Stimulated activated CD4-positive, alpha-beta T cell treated with anti-CD3 and anti-CD28 coated beads, Interleukin-4, amount 100 ng/mL, for 4 hours (primary cell): Measurements from ENCODE around the gene ITGAE.
"Not testable (repeated sequence)": the region's sequence is repeated elsewhere in the genome, so short reads cannot be mapped to it uniquely, and the experiment has no call there.

ENCODE experiments used
- DNase-seq, 2 experiments: peaks; one replicate each; pipeline ENCODE4 v3.0.0-alpha.2; 2020

Gene ITGAE

DNA sequence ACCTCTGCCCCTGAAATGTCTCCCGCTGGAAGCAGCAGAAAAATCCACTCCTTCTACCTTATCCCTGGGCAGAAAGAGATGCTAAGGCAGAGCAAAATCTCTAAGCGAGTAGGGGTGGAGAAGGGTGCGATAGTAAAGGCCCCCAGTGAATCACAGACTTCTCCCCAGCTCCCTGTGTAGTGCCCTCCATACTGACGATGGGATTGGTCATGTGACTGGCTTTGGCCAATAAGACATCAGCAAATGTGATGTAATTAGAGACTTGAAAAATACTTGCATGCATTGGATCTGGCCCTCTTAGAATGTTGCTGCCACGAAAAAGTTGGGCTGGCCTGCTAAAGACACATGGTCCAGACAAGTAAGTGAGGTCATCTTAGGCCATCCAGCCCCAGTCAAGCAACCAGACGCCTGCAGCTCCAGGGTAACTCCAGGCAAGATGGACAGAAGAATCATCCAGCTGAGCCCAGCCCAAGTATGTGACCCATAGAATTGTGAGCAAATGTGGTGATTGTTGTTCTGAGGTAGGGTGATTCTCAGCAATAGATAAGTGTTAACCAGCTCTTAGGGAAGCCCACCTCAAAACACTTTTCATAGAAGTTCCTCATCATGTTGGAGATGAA is 41.3 kb downstream of the ITGAE start:
- no peak for DNase-seq

DNA sequence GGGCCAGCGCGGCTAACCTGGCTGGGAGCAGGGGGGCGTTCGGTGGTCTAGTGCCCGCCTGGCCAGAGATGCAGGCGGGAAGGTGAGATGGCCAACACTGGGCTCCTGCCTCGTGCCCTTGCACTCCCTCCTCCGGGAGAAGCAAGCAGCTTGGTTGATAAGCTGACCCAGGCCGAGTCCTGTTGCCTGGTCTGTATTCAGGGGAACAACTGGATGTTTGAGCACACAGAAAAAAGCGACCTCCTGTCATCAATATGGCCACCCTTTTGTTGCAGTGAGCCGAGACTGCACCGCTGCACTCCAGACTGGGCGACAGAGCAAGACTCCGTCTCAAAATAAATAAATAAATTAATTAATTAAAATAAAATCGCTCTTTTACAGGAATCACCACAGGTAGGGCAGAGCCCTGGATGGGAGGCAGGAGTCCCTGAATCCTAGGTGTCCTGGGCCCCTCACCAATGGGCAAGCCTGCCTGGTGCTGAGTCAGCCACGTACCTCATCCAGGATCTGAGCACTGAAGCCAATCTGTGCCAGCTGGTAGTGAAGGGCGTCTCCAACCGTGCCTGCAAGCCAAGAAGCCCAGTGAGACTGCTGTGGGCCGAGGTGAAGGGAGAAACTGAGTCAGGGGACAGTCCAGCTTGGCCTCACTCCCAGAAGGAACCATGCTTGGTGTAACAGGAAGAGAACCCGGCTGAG is 45.5 kb downstream of the ITGAE start:
- no peak for DNase-seq

DNA sequence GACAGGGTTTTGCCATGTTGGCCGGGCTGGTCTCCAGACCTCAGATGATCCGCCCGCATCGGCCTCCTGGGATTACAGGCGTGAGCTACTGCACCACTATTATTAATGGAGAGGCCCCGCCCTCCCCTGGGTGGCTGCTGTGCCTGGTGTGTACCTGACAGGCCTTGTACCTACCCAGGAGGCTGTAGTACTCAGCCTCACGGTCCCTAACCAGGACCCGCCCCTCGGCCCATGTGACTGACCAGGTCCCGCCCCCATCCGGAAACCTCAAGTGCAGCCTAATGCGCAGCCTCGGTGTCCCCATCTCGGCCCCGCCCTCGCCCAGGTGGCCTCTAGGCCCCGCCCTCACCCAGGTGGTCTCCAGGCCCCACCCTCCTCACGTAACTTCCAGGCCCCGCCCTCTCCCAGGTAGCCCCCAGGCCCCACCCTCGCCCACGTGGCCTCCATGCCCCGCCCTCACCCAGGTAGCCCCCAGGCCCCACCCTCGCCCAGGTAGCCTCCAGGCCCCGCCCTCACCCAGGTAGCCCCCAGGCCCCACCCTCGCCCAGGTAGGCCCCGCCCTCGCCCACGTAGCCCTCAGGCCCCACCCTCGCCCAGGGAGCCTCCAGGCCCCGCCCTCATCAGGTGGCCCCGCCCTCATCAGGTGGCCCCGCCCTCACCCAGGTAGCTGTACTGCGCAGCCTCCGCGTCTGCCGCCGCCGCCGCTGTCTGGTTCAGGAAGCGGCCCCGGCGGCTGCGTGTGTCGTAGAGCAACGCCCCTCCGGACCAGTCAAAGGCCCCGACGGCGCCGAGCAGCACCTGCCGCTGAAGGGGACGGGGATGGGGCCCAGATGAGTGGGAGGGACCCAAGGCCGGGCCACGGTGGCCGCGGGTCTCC is 46.3 kb downstream of the ITGAE start:
- peak; percentile 63 to 66 for DNase-seq

DNA sequence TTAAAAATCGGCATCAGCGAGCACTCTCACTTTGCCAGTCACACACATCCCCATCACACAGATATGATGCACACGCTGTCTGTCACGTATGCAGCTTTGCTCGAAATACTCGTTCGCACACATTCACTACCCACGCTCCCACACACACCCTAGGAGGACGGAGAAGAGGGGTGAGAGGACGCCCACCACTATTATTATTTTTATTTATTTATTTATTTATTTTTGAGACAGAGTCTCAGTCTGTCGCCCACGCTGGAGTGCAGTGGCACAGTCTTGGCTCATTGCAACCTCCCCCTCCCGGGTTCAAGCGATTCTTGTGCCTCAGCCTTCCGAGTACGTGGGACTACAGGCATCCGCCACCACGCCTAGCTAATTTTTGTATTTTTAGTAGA is 46.9 kb downstream of the ITGAE start:
- no peak for DNase-seq

DNA sequence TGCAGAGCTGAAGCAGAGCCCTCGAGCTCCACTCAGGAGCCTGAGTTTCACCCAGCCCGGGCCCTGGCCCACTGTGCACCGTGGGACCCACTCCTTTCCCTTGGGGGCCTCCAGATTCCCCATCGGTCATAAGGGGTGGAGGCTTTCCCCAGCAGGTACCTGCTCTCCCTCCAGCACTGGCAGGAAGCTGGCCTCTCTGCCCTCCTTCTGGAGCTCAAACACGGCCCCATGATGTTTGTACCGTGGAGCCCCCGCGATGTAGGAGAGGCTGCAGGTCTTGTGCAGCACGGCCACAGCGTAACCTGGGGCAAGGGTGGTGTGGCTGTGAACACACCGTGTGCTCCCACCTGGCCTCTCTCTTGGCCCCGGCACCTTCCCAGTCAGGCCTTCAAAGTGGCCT is 47.4 kb downstream of the ITGAE start:
- no peak for DNase-seq

DNA sequence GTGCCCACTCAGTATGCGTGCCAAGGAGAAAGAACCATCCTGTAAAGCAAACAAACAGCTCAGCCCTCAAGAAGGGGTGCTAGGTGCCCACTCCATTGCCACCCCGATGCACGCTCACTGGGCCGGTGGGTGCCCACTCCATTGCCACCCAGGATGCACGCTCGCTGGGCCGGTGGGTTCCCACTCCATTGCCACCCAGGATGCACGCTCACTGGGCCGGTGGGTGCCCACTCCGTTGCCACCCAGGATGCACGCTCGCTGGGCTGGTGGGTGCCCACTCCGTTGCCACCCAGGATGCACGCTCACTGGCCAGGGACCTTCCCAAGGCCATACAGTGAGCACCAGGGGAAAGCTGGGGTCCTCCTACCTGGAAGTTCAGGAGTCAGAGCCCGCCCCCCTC is 49.2 kb downstream of the ITGAE start:
- DNase-seq, result no peak

DNA sequence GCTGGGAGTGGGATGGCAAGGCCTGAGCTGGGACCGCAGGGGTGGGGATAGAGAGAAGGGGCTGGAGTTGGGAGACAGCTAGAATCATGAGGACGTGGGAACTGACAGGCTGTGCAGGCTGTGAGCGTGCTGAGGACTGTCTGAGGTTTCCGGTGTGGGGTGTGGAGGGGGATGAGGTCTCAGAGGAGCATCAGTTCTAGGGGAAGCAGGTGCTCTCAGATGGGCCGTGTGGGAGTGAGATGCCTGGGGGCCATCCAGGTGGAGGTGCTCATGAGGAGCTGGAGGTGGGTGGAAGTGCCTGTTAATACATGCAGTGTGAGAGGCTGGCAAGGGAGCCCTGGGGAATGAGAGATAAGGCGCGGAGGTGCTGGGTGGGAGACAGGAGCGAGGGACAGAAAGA is 50.1 kb downstream of the ITGAE start:
- peak in 1 of 2 experiments; percentile 26 for DNase-seq

DNA sequence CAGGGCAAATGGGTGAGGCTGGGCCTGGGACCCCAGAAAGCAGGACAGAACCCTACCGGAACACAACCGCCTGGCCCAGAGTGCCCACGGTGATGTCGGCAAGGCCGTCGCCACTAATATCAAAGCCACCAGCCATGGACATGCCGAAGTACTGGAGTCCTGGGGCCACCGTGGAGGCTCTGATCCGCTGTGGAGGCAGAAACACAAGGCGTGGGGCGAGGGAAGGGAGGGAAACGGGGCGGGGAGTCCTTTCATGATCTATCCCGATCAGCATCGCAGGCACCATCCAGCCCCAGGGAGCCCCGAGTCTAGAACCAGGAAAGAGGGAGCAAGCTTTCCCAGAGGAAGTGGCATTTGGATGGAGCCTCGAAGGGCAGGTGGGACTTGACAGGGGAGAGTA is 50.7 kb downstream of the ITGAE start:
- DNase-seq, result no peak

DNA sequence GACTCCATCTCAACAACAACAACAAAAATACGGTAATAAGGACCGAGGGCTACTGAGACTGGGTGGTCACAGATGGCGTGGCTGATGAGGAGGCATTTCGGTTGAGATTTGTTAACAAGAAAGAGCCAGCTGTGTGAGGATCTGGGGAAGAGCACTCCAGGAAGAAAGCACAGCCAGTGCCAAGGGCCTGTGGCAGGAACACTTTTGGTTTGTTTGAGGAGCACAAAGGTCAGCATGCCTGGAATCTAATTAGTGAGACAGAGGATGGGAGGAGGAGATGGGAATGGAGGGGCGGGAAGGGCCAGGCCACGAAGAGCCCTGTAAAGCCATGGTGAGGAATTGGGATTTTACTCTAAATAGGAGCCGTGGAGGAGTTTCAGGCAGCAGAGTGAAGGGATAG is 52.4 kb downstream of the ITGAE start:
- DNase-seq, result no peak

DNA sequence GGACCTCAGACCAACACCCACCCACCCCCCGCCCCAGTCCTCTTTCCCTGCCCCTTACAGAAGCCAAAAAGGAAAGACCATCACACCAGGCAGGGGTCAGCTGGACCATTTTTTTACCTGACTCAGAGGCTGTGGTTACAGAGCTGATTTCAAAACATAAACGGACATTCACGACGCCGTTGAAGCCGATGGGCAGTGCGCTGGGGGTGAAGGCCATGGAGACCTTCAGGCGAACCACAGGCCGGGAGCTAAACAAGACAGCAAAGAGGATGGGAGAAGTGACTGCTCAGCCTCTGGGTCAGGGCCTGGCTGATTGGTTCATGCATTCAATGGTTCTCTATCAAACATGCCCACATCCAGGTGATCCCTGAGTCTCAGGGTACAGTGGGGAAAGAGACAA is 53.2 kb downstream of the ITGAE start:
- no peak for DNase-seq

DNA sequence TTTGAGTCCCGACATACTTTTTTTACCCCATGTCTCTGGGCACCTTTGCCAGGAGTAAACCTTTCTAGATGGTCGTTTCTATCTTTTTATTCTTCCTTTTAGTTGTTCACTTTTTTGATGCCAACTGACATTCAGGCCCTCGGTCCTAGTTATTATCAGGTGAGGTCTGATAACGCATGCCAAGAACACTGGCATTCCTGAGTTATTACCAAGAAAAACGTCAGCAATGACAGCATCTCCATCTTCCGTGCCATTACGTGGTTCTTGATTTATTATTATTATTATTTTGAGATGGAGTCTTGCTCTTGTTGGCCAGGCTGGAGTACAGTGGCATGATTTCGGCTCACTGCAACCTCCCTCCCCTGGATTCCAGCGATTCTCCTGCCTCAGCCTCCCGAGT is 55.9 kb downstream of the ITGAE start:
- DNase-seq, result no peak

DNA sequence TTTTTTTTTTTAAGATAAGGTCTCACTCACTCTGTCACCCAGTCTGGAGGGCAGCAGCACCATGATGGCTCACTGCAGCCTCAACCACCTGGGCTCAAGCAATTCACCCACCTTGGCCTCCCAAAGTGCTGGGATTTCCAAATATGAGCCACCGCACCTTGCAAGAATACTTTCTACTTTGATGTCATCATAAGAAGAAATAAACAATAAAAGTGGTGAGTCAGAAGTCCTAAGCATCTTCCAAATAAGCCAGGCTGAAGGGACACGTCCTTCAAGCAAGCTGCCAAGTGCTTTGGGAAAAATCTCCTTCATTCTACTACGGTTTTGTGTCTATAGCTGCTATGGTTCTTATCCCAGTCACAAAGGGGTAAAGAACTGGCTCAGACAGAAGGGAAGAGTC is 57.0 kb downstream of the ITGAE start:
- no peak for DNase-seq

DNA sequence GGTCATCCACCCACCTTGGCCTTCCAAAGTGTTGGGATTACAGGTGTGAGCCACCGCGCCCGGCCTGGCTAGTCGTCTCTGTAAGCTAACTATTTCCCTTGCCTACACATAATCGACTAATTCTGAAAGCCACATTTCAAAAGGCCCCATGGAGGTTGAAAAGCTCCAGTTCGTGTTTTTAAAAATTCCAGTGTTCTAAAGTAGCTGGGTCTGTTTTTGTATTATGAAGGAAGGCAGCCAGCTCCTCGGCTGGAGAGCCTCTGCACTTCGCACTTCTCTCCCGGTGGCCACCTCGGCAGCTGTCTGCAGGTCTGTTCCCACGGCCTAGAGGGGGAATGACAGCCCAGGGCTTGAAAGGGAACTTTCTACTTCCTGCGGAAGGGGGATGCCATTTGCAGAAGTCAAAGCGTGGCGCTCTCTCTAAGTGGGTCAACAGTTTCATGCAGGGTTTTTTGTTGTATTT is 60.3 kb downstream of the ITGAE start:
- no peak for DNase-seq

DNA sequence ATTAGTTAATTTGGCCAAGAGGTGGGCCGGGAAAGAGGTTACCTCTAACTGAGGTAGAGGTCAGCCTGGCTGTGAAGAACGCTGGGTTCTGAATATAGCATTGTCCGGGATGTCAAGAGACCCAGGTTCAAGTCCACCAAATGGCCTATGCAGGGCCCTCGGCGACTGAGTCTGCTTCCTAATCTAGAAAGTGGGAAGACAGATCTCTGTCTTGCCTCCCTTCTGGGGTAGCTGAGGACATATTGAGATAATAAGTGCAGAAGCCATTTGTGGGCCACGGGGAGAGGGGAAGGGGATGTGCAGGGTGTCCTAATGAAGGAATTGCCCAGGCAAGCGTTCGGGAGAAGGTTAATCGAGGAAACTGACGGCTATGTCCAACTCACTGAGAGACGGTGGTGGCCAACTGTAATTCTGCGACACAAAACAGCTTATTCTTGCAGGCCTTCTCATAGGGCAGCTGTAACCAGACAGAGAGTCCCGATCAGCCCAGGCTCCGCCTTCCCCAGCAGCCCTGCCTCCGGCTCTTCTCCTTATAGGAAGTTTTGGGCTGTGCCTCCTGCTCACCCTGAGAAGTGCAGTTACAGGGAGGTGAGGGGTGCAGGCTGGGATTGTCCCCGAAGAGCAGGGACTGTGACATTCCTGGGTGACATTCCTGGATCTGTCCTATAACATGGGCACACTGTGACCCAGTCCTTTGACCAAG is 61.4 kb downstream of the ITGAE start:
- DNase-seq, result no peak

DNA sequence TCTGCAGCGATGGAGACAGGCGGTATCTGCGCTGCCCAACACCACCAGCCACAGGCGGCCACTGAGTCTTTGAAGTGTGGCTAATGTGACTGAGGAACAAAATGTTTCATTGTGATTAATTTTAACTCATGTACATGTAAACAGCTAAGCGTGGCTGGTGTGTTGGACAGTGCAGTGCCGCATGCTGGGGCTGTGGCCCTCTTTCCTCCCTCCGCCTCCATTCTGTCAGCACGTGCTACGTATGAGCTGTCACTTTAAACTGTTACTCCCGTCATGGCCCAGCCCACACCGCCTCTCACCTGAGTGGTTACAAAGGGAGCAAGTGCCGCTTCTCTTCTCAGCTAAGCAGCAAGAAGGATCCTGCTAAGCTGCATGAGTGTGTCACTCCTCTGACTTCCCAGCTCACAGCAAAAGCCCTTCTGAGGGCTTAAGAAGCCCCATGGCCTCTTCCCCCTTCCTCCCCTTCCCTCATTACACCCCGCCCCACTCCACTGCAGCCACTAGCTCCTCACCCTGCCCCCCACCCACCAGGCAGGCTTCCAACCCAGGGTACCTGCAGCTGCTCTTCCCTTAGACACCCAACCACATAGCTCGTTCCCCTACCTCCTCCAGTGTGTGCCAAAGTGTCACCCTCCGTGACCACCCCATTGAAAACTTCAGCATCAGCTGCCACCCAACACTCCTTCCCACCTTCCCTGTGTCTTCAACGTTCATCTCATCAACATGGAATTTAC is 62.3 kb downstream of the ITGAE start:
- DNase-seq, result peak; percentile 64 to 87

DNA sequence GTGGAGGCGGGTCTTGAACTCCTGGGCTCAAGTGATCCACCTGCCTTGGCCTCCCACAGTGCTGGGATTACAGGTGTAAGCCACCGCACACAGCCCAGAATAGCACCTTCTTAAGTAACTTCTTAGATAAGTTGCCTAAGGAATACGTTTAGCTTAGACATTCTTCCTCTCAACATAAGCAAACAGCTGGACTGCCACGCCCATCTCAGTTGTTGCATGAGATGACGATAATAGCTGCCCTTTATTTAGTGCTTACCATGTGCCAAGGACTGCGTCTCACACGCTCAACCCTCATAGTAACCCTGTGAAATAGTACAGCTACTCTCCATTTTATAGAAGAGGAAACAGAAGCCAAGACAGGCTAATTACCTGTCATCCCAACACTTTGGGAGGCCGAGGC is 65.5 kb downstream of the ITGAE start:
- DNase-seq, result no peak

DNA sequence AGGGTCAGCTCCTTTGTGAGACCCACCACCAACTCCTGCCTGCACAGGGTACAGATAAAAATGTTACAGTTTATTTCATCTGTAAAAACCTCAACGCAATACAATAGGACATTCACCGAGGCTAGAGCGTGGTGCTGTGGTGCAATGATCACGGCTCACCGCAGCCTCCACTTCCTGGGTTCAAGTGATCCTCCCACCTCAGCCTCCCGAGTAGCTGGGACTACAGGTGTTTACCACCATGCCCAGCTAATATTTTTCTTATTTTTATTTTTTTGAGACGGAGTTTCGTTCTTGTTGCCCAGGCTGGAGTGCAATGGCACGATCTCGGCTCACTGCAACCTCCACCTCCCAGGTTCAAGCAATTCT is 66.1 kb downstream of the ITGAE start:
- not testable (repeated sequence) for DNase-seq

DNA sequence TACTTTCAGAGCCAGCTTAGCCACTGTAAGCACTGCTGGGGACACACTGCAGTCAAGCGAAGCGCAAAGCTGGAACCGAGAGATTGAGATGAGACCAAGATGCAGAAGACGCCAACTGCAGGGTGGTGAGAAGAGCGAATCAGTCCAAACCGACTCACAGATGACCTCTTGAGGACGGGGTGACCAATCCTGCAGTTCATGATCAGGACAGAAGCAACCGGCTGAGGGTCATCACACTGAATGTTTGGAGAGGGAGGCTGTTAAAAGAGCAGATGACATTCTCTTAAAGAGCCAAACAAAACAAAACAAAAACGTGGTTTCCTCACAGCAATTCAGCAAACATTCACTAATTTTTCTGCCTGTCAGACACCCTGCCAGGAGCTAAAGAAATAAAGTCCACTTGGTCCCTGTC is 68.8 kb downstream of the ITGAE start:
- no peak for DNase-seq

DNA sequence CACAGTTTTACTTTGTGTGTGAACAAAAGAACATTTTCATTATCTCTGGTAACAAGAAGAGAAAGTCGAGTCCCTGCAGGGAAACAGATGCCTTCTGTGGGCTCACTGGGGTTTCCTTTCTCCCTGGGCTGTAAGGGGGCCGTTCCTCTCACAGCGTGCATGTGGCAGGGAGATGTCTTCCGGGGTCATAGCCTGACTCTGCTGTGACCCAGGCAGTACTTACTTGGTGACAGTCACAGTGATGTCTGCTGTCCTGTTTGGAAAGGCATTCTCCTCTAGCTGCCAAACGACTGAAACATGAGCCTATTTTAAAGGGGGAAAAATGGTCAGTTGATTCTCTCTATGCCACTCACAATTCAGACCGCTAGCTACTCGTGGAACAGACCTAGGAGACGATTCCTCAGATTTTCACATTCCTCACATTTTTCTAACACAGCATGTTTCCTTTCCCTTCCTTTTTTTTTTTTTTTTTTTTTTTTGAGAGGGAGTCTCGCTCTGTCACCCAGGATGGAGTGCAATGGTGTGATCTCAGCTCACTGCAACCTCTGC is 70.0 kb downstream of the ITGAE start:
- no peak for DNase-seq

DNA sequence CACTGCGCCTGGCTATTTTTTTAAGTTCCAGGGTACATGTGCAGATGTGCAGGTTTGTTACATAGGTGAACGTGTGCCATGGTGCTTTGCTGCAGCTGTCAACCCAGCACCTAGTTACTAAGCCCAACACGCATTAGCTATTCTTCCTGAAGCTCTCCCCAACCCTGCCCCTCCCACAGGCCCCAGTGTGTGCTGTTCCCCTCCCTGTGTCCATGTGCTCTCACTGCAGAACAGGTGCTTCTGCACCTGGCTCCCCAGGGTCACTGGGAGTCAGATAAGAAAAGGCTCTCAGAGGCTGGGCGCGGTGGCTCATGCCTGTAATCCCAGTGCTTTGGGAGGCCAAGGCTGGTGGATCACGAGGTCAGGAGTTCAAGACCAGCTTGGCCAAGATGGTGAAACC is 71.1 kb downstream of the ITGAE start:
- no peak for DNase-seq

DNA sequence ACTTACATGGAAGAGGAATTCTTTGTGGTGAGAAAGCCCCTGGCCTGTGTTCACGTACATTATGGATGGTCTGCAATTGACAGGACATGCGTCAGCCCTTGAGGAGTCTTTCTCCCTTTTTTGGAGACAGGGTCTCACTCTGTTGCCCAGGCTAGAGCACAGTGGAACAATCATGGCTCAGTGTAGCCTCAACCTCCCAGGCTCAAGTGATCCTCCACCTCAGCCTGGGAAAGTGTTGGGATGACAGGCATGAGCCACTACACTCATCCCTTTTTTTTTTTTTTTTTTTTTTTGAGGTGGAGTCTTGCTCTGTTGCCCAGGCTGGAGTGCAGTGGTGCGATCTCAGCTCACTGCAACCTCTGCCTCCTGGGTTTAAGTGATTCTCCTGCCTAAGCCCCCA is 72.9 kb downstream of the ITGAE start:
- not testable (repeated sequence) for DNase-seq

DNA sequence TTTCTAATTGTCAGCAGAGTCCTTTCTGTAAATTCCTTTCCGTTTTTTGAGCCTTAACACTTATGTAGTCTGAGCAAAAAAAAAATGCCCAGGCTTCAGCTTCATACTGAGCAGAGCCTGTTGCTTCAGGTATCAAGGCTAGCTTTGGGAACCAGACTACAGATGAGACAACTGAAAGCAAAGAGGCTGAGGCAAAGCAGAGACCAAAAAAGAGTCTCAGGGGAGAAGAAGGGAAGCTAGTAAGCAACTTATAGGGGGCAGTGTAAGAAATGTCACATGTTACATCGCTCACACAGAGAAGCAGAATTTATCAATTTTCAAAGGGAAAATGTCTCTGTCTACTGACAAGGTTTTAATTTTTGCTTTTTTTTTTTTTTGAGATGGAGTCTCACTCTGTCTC is 73.9 kb downstream of the ITGAE start:
- no peak for DNase-seq
